Osteoblast (primary cell): ENCODE results near the gene SLC1A1. TPM values are rescaled to one million over a fixed set of nuclear protein-coding genes. Genes with fewer than 3 reads are reported as not detected.

Experiments used
- DNase-seq: peaks from one replicate; pipeline ENCODE4 v3.0.0; 2011; ENCODE audit warnings: low spot score, mixed read lengths; ENCODE audit not compliant: insufficient read length; ENCODE audit errors: missing footprints
- H2AFZ ChIP-seq: 2 replicates; pipeline ENCODE4 v1.6.0; 2011; ENCODE audit warnings: mild to moderate bottlenecking, low read length
- H3K27ac ChIP-seq: 2 replicates; pipeline ENCODE4 v1.5.1; 2011; ENCODE audit warnings: mild to moderate bottlenecking, low read depth, low read length, moderate library complexity
- H3K27me3 ChIP-seq: 2 replicates; pipeline ENCODE4 v1.6.0; 2012; ENCODE audit warnings: mild to moderate bottlenecking, control low read depth, inconsistent platforms, low read length, moderate library complexity; ENCODE audit not compliant: insufficient read depth
- H3K36me3 ChIP-seq: 2 replicates; pipeline ENCODE4 v1.5.1; 2011; ENCODE audit warnings: mild to moderate bottlenecking, low read length, control low read depth, moderate library complexity; ENCODE audit not compliant: insufficient read depth
- H3K4me1 ChIP-seq: 2 replicates; pipeline ENCODE4 v1.5.1; 2011; ENCODE audit warnings: mild to moderate bottlenecking, low read length, control low read depth, moderate library complexity; ENCODE audit not compliant: insufficient read depth
- H3K4me2 ChIP-seq: 2 replicates; pipeline ENCODE4 v1.6.0; 2011; ENCODE audit warnings: mild to moderate bottlenecking, low read length; ENCODE audit not compliant: insufficient read depth
- H3K4me3 ChIP-seq: fragments of 200-600 bp; sonication (generic); 3 replicates; pipeline ENCODE4 v1.5.1; 2012; ENCODE audit warnings: mild to moderate bottlenecking, low read length, inconsistent platforms; ENCODE audit not compliant: insufficient read depth
- H3K79me2 ChIP-seq: 2 replicates; pipeline ENCODE4 v1.6.0; 2012; ENCODE audit warnings: mild to moderate bottlenecking, low read length, control low read depth, inconsistent platforms; ENCODE audit not compliant: insufficient read depth
- H3K9me3 ChIP-seq: 2 replicates; pipeline ENCODE4 v1.5.1; 2011; ENCODE audit warnings: low read depth, low read length, control low read depth
- H4K20me1 ChIP-seq: 2 replicates; pipeline ENCODE4 v1.6.0; 2012; ENCODE audit warnings: mild to moderate bottlenecking, low read length, control low read depth; ENCODE audit not compliant: insufficient read depth
- total RNA-seq: library from RNA; depleted of rRNA; stranded (reverse); fragments of >200 nt; gene quantifications from 2 replicates; pipeline ENCODE4 v1.2.3, GENCODE V29; 2012
- TF ChIP-seq, protein P1 (sequence below): IDR thresholded peaks from 2 replicates; pipeline ENCODE4 v1.5.1; 2011; ENCODE audit warnings: mild to moderate bottlenecking, low read depth, low read length, moderate library complexity; ENCODE audit errors: extremely low read depth

Gene SLC1A1
- total RNA-seq, 1 donor = 25.7 TPM

- Histone ChIP-seq H4K20me1 (no peaks in the 10 kb centered on the region), H3K9me3 (no peaks in the 10 kb centered on the region), H2AFZ (no peak overlapping the region), H3K4me1 (peaks cover 20% of the 10 kb centered on the region), H3K4me2 (no peak overlapping the region), H3K36me3 (no peaks in the 10 kb centered on the region), H3K27ac (no peak overlapping the region), H3K79me2 (no peaks in the 10 kb centered on the region), H3K4me3 (no peak overlapping the region), H3K27me3 (no peaks in the 10 kb centered on the region)
- TF ChIP-seq, protein P1, sequence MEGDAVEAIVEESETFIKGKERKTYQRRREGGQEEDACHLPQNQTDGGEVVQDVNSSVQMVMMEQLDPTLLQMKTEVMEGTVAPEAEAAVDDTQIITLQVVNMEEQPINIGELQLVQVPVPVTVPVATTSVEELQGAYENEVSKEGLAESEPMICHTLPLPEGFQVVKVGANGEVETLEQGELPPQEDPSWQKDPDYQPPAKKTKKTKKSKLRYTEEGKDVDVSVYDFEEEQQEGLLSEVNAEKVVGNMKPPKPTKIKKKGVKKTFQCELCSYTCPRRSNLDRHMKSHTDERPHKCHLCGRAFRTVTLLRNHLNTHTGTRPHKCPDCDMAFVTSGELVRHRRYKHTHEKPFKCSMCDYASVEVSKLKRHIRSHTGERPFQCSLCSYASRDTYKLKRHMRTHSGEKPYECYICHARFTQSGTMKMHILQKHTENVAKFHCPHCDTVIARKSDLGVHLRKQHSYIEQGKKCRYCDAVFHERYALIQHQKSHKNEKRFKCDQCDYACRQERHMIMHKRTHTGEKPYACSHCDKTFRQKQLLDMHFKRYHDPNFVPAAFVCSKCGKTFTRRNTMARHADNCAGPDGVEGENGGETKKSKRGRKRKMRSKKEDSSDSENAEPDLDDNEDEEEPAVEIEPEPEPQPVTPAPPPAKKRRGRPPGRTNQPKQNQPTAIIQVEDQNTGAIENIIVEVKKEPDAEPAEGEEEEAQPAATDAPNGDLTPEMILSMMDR = no peak
- DNase-seq = no peak
Measured at GRCh38 chr9:4618700-4619099, 128.4 kb downstream of the SLC1A1 start.

GRCh38 chr9:4620057-4620765, 129.9 kb downstream of the SLC1A1 start:
- no peaks in the 10 kb centered on the region for H3K79me2 ChIP-seq
- H3K9me3 ChIP-seq = no peaks in the 10 kb centered on the region
- no peak overlapping the region for H3K27ac ChIP-seq
- DNase-seq = no peak
- no peak overlapping the region for H2AFZ ChIP-seq
- TF ChIP-seq, protein P1 = no peak
- no peak overlapping the region for H3K4me2 ChIP-seq
- H4K20me1 ChIP-seq = no peaks in the 10 kb centered on the region
- H3K4me1 ChIP-seq = peaks cover 10% of the 10 kb centered on the region
- H3K4me3 ChIP-seq = no peak overlapping the region
- H3K27me3 ChIP-seq = no peaks in the 10 kb centered on the region
- no peaks in the 10 kb centered on the region for H3K36me3 ChIP-seq

- H3K4me2 ChIP-seq = peak overlapping the region; percentile 39
- H3K27ac ChIP-seq = peak overlapping the region; percentile 46
- no peaks in the 10 kb centered on the region for H3K27me3 ChIP-seq
- H3K9me3 ChIP-seq = no peaks in the 10 kb centered on the region
- H2AFZ ChIP-seq = peak overlapping the region; percentile 71
- H3K79me2 ChIP-seq = no peaks in the 10 kb centered on the region
- H3K36me3 ChIP-seq = no peaks in the 10 kb centered on the region
- TF ChIP-seq, protein P1 = no peak
- DNase-seq = no peak
- peaks cover 4% of the 10 kb centered on the region for H3K4me1 ChIP-seq
- H3K4me3 ChIP-seq = no peak overlapping the region
- H4K20me1 ChIP-seq = no peaks in the 10 kb centered on the region
Measured at GRCh38 chr9:4620881-4621555, 130.8 kb downstream of the SLC1A1 start.

- DNase-seq = no peak
- no peaks in the 10 kb centered on the region for H3K79me2 ChIP-seq
- H3K4me2 ChIP-seq = no peak overlapping the region
- H3K4me3 ChIP-seq = no peak overlapping the region
- no peaks in the 10 kb centered on the region for H3K36me3 ChIP-seq
- H4K20me1 ChIP-seq = no peaks in the 10 kb centered on the region
- H3K27ac ChIP-seq = no peak overlapping the region
- no peaks in the 10 kb centered on the region for H3K27me3 ChIP-seq
- peaks cover 4% of the 10 kb centered on the region for H3K4me1 ChIP-seq
- no peak overlapping the region for H2AFZ ChIP-seq
- TF ChIP-seq, protein P1 = no peak
- no peaks in the 10 kb centered on the region for H3K9me3 ChIP-seq
Measured at GRCh38 chr9:4622016-4622415, 131.7 kb downstream of the SLC1A1 start.
